Muscle layer of colon (tissue), 2 donors: ENCODE results near the gene HIRIP3.
"Not testable (repeated sequence)": the region's sequence is repeated elsewhere in the genome, so short reads cannot be mapped to it uniquely, and the experiment has no call there.

Experiments
- H3K27ac ChIP-seq: one replicate; pipeline ENCODE4 v1.7.0; 2013; ENCODE audit warnings: low read depth, mild to moderate bottlenecking, low read length, moderate library complexity
- H3K27me3 ChIP-seq, 2 donors: one replicate each; pipeline ENCODE4 v1.7.0; 2013; ENCODE audit warnings: low read length in 2 of 2, mild to moderate bottlenecking in 2 of 2; ENCODE audit not compliant: insufficient read depth in 2 of 2, control insufficient read depth in 1 of 2
- H3K36me3 ChIP-seq: one replicate; pipeline ENCODE4 v1.7.0; 2013; ENCODE audit warnings: mild to moderate bottlenecking, low read length; ENCODE audit not compliant: insufficient read depth
- H3K4me1 ChIP-seq: one replicate; pipeline ENCODE4 v1.7.0; 2013; ENCODE audit warnings: mild to moderate bottlenecking, low read length; ENCODE audit not compliant: insufficient read depth
- H3K4me3 ChIP-seq, 2 donors: one replicate each; pipeline ENCODE4 v1.7.0; 2013; ENCODE audit warnings: low read length in 2 of 2, low read depth in 1 of 2, mild to moderate bottlenecking in 1 of 2, moderate library complexity in 1 of 2
- H3K9ac ChIP-seq: one replicate; pipeline ENCODE4 v1.7.0; 2013; ENCODE audit warnings: low read length
- H3K9me3 ChIP-seq: one replicate; pipeline ENCODE4 v1.7.0; 2013; ENCODE audit warnings: mild to moderate bottlenecking, low read length
- donor health status: abdominal sarcoma.
- donor health status: Adenocarcinoma of cecum.

Gene HIRIP3

GRCh38 chr16:29995324-29995910 lies at the start of gene HIRIP3:
TSS of gene HIRIP3 (minus strand) at chr16:29995617. CDS start at chr16:29995605, 12 bp downstream.
- peak within 1 kb of the TSS; percentile 94 for H3K27ac ChIP-seq
- H3K36me3 ChIP-seq = peaks cover 32% of the 10 kb centered on the region
- H3K4me1 ChIP-seq = peaks cover 19% of the 10 kb centered on the region
- H3K27me3 ChIP-seq = no peaks in the 10 kb centered on the region
- H3K4me3 ChIP-seq = peak within 1 kb of the TSS; percentile 94 to 97
- no peaks in the 10 kb centered on the region for H3K9me3 ChIP-seq
- peak within 1 kb of the TSS; percentile 86 for H3K9ac ChIP-seq

- Histone ChIP-seq H3K4me3 (no peak overlapping the region), H3K9me3 (no peaks in the 10 kb centered on the region), H3K27me3 (no peaks in the 10 kb centered on the region), H3K36me3 (no peaks in the 10 kb centered on the region), H3K27ac (no peak overlapping the region), H3K4me1 (no peaks in the 10 kb centered on the region), H3K9ac (no peak overlapping the region)
Observed at GRCh38 chr16:30041841-30042240, 46.4 kb upstream of the HIRIP3 start.

- not testable (repeated sequence) for H3K9ac ChIP-seq, H3K9me3 ChIP-seq, H3K4me3 ChIP-seq, H3K36me3 ChIP-seq, H3K4me1 ChIP-seq, H3K27ac ChIP-seq, H3K27me3 ChIP-seq
Observed at GRCh38 chr16:30040690-30041089, 45.3 kb upstream of the HIRIP3 start.

- H3K4me1 ChIP-seq = no peaks in the 10 kb centered on the region
- no peak overlapping the region for H3K27ac ChIP-seq
- H3K4me3 ChIP-seq = no peak overlapping the region
- H3K36me3 ChIP-seq = no peaks in the 10 kb centered on the region
- H3K27me3 ChIP-seq = peaks cover 0 to 2% of the 10 kb centered on the region in 2 donors
- no peak overlapping the region for H3K9ac ChIP-seq
- H3K9me3 ChIP-seq = no peaks in the 10 kb centered on the region
Observed at GRCh38 chr16:30040221-30040620, 44.8 kb upstream of the HIRIP3 start.

- no peaks in the 10 kb centered on the region for H3K36me3 ChIP-seq
- no peaks in the 10 kb centered on the region for H3K9me3 ChIP-seq
- H3K9ac ChIP-seq = no peak overlapping the region
- no peak overlapping the region for H3K4me3 ChIP-seq
- no peak overlapping the region for H3K27ac ChIP-seq
- H3K27me3 ChIP-seq = peaks cover 24 to 62% of the 10 kb centered on the region in 2 donors
- no peaks in the 10 kb centered on the region for H3K4me1 ChIP-seq
Observed at GRCh38 chr16:30033270-30033669, 37.9 kb upstream of the HIRIP3 start.

GRCh38 chr16:30032083-30032819 lies 36.8 kb upstream of the HIRIP3 start:
- H3K9me3 ChIP-seq = no peaks in the 10 kb centered on the region
- no peak overlapping the region for H3K9ac ChIP-seq
- no peaks in the 10 kb centered on the region for H3K4me1 ChIP-seq
- no peak overlapping the region for H3K4me3 ChIP-seq
- peaks cover 24 to 66% of the 10 kb centered on the region in 2 donors for H3K27me3 ChIP-seq
- no peak overlapping the region for H3K27ac ChIP-seq
- no peaks in the 10 kb centered on the region for H3K36me3 ChIP-seq

GRCh38 chr16:30031477-30031918 lies 36.1 kb upstream of the HIRIP3 start:
- no peak overlapping the region for H3K27ac ChIP-seq

GRCh38 chr16:30030841-30031413 lies 35.5 kb upstream of the HIRIP3 start, which contains the start of gene TLCD3B:
TSS of gene TLCD3B (minus strand) at chr16:30031271. CDS start at chr16:30030527, 744 bp downstream.
- Histone ChIP-seq H3K36me3 (no peaks in the 10 kb centered on the region), H3K9ac (no peak within 1 kb of the TSS), H3K9me3 (no peaks in the 10 kb centered on the region), H3K27ac (no peak within 1 kb of the TSS), H3K4me3 (no peak within 1 kb of the TSS), H3K4me1 (no peaks in the 10 kb centered on the region), H3K27me3 (peaks cover 24 to 74% of the 10 kb centered on the region in 2 donors)

More at GRCh38 chr16:30031477-30031918, 36.1 kb upstream of the HIRIP3 start:
- H3K4me3 ChIP-seq = no peak overlapping the region
- H3K27me3 ChIP-seq = peaks cover 24 to 69% of the 10 kb centered on the region in 2 donors
- no peaks in the 10 kb centered on the region for H3K4me1 ChIP-seq
- no peaks in the 10 kb centered on the region for H3K9me3 ChIP-seq
- no peaks in the 10 kb centered on the region for H3K36me3 ChIP-seq
- H3K9ac ChIP-seq = no peak overlapping the region

GRCh38 chr16:30030011-30030685 lies 34.7 kb upstream of the HIRIP3 start:
- H3K9ac ChIP-seq = no peak overlapping the region
- H3K4me3 ChIP-seq = no peak overlapping the region
- no peaks in the 10 kb centered on the region for H3K4me1 ChIP-seq
- no peaks in the 10 kb centered on the region for H3K36me3 ChIP-seq
- H3K9me3 ChIP-seq = no peaks in the 10 kb centered on the region
- H3K27ac ChIP-seq = no peak overlapping the region
- H3K27me3 ChIP-seq = peaks cover 24 to 78% of the 10 kb centered on the region in 2 donors

GRCh38 chr16:30028438-30029076 lies 33.1 kb upstream of the HIRIP3 start:
- no peak overlapping the region for H3K27ac ChIP-seq
- no peaks in the 10 kb centered on the region for H3K36me3 ChIP-seq

More at GRCh38 chr16:30028438-30029076, 33.1 kb upstream of the HIRIP3 start:
- Histone ChIP-seq H3K9ac (no peak overlapping the region), H3K4me3 (no peak overlapping the region), H3K4me1 (no peaks in the 10 kb centered on the region), H3K27me3 (peaks cover 24 to 71% of the 10 kb centered on the region in 2 donors), H3K9me3 (no peaks in the 10 kb centered on the region)
